Central memory CD8-positive, alpha-beta T cell (primary cell): ENCODE measurements around the gene KCNE3.

Source experiments
- ATAC-seq: fragments of 150-1000 bp; cut with Tn5 transposase; replicated peaks from 2 replicates; pipeline ENCODE4 v1.10.0; 2022; ENCODE audit warnings: mild to moderate bottlenecking, moderate FRiP score, moderate number of reproducible peaks; ENCODE audit not compliant: poor library complexity, severe bottlenecking; ENCODE audit errors: extremely low read depth
- DNase-seq, 2 donors: peaks; one replicate each; pipeline ENCODE4 v3.0.0; 2021; ENCODE audit warnings: low spot score in 2 of 2
- H3K27ac Mint-ChIP-seq: one replicate; pipeline ENCODE4 v1.8.0; 2022; ENCODE audit warnings: low read depth, mild to moderate bottlenecking, moderate library complexity, mixed read lengths
- H3K27me3 Mint-ChIP-seq: one replicate; pipeline ENCODE4 v1.8.0; 2022; ENCODE audit warnings: mixed read lengths
- H3K36me3 Mint-ChIP-seq: one replicate; pipeline ENCODE4 v1.8.0; 2022; ENCODE audit warnings: mild to moderate bottlenecking, moderate library complexity, mixed read lengths; ENCODE audit not compliant: insufficient read depth
- H3K4me1 Mint-ChIP-seq: one replicate; pipeline ENCODE4 v1.8.0; 2022; ENCODE audit warnings: mixed read lengths
- H3K4me3 Mint-ChIP-seq: one replicate; pipeline ENCODE4 v1.8.0; 2022; ENCODE audit warnings: mild to moderate bottlenecking, moderate library complexity, mixed read lengths
- H3K9me3 Mint-ChIP-seq: one replicate; pipeline ENCODE4 v1.8.0; 2022; ENCODE audit warnings: mixed read lengths

Gene KCNE3

GRCh38 chr11:74485868-74486267 is 18.5 kb upstream of the KCNE3 start:
- Mint-ChIP-seq H3K4me3 (no peak overlapping the region), H3K27ac (no peak overlapping the region), H3K9me3 (no peaks in the 10 kb centered on the region), H3K36me3 (peaks cover 2% of the 10 kb centered on the region), H3K27me3 (no peaks in the 10 kb centered on the region), H3K4me1 (no peaks in the 10 kb centered on the region)
- no peak for DNase-seq
- ATAC-seq, result no peak

- Mint-ChIP-seq H3K27ac (no peak overlapping the region), H3K27me3 (no peaks in the 10 kb centered on the region), H3K9me3 (no peaks in the 10 kb centered on the region), H3K4me3 (no peak overlapping the region), H3K36me3 (no peaks in the 10 kb centered on the region), H3K4me1 (no peaks in the 10 kb centered on the region)
- no peak for DNase-seq
- ATAC-seq, result no peak
These were observed 13.5 kb upstream of the KCNE3 start for GRCh38 chr11:74480688-74481417.

- no peak overlapping the region for H3K4me3 Mint-ChIP-seq
- H3K4me1 Mint-ChIP-seq, result no peaks in the 10 kb centered on the region
- no peak for DNase-seq
- no peak overlapping the region for H3K27ac Mint-ChIP-seq
- no peaks in the 10 kb centered on the region for H3K27me3 Mint-ChIP-seq
- no peaks in the 10 kb centered on the region for H3K9me3 Mint-ChIP-seq
- no peak for ATAC-seq
- H3K36me3 Mint-ChIP-seq, result no peaks in the 10 kb centered on the region
These were observed 12.4 kb upstream of the KCNE3 start for GRCh38 chr11:74479732-74480123.

- ATAC-seq (no peak), DNase-seq (no peak)
- Mint-ChIP-seq H3K4me1 (no peaks in the 10 kb centered on the region), H3K4me3 (no peak overlapping the region), H3K9me3 (no peaks in the 10 kb centered on the region), H3K27me3 (no peaks in the 10 kb centered on the region), H3K36me3 (no peaks in the 10 kb centered on the region), H3K27ac (no peak overlapping the region)
These were observed 11.8 kb upstream of the KCNE3 start for GRCh38 chr11:74478877-74479731.

- Mint-ChIP-seq H3K36me3 (no peaks in the 10 kb centered on the region), H3K9me3 (no peaks in the 10 kb centered on the region), H3K4me1 (no peaks in the 10 kb centered on the region), H3K27ac (no peak overlapping the region), H3K27me3 (peaks cover 12% of the 10 kb centered on the region), H3K4me3 (no peak overlapping the region)
- no peak for DNase-seq
- ATAC-seq, result no peak
These were observed 9.2 kb upstream of the KCNE3 start for GRCh38 chr11:74476536-74476935.

- H3K4me1 Mint-ChIP-seq, result no peaks in the 10 kb centered on the region
- no peak overlapping the region for H3K4me3 Mint-ChIP-seq
These were observed 7.0 kb upstream of the KCNE3 start for GRCh38 chr11:74474316-74474715.

GRCh38 chr11:74473382-74474173 is 6.2 kb upstream of the KCNE3 start:
- DNase-seq, result no peak
- H3K4me3 Mint-ChIP-seq, result no peak overlapping the region
- H3K36me3 Mint-ChIP-seq, result no peaks in the 10 kb centered on the region
- no peaks in the 10 kb centered on the region for H3K4me1 Mint-ChIP-seq
- peaks cover 21% of the 10 kb centered on the region for H3K27me3 Mint-ChIP-seq
- ATAC-seq, result no peak
- no peaks in the 10 kb centered on the region for H3K9me3 Mint-ChIP-seq
- H3K27ac Mint-ChIP-seq, result no peak overlapping the region

More at GRCh38 chr11:74474316-74474715, 7.0 kb upstream of the KCNE3 start:
- Mint-ChIP-seq H3K9me3 (no peaks in the 10 kb centered on the region), H3K36me3 (no peaks in the 10 kb centered on the region), H3K27me3 (peaks cover 21% of the 10 kb centered on the region), H3K27ac (no peak overlapping the region)
- DNase-seq, result no peak
- ATAC-seq, result no peak

GRCh38 chr11:74471668-74472429 is 4.5 kb upstream of the KCNE3 start:
- no peaks in the 10 kb centered on the region for H3K36me3 Mint-ChIP-seq
- no peaks in the 10 kb centered on the region for H3K9me3 Mint-ChIP-seq
- H3K27me3 Mint-ChIP-seq, result peaks cover 29% of the 10 kb centered on the region
- DNase-seq, result no peak
- H3K27ac Mint-ChIP-seq, result no peak overlapping the region
- H3K4me3 Mint-ChIP-seq, result no peak overlapping the region
- no peaks in the 10 kb centered on the region for H3K4me1 Mint-ChIP-seq
- no peak for ATAC-seq

- Mint-ChIP-seq H3K9me3 (no peaks in the 10 kb centered on the region), H3K27me3 (peaks cover 37% of the 10 kb centered on the region), H3K36me3 (no peaks in the 10 kb centered on the region), H3K27ac (no peak overlapping the region), H3K4me1 (no peaks in the 10 kb centered on the region), H3K4me3 (no peak overlapping the region)
- DNase-seq, result no peak
- no peak for ATAC-seq
These were observed 3.7 kb upstream of the KCNE3 start for GRCh38 chr11:74471037-74471436.

- Mint-ChIP-seq H3K27ac (no peak overlapping the region), H3K4me3 (no peak overlapping the region), H3K9me3 (no peaks in the 10 kb centered on the region), H3K4me1 (no peaks in the 10 kb centered on the region), H3K36me3 (no peaks in the 10 kb centered on the region), H3K27me3 (peaks cover 42% of the 10 kb centered on the region)
- ATAC-seq (no peak), DNase-seq (no peak)
These were observed 3.2 kb upstream of the KCNE3 start for GRCh38 chr11:74470526-74470925.

GRCh38 chr11:74468936-74469335 is 1.6 kb upstream of the KCNE3 start:
- ATAC-seq, result no peak
- Mint-ChIP-seq H3K4me3 (no peak overlapping the region), H3K36me3 (no peaks in the 10 kb centered on the region), H3K9me3 (no peaks in the 10 kb centered on the region), H3K27ac (no peak overlapping the region), H3K4me1 (no peaks in the 10 kb centered on the region), H3K27me3 (peaks cover 47% of the 10 kb centered on the region)
- DNase-seq, result no peak

GRCh38 chr11:74468521-74468920 is 1.2 kb upstream of the KCNE3 start:
- no peak overlapping the region for H3K27ac Mint-ChIP-seq
- DNase-seq, result no peak
- H3K4me3 Mint-ChIP-seq, result no peak overlapping the region
- H3K4me1 Mint-ChIP-seq, result no peaks in the 10 kb centered on the region
- H3K27me3 Mint-ChIP-seq, result peaks cover 47% of the 10 kb centered on the region
- H3K9me3 Mint-ChIP-seq, result no peaks in the 10 kb centered on the region
- no peak for ATAC-seq
- no peaks in the 10 kb centered on the region for H3K36me3 Mint-ChIP-seq
